ENCODE data around the gene SGCD. TPM values are rescaled to one million over a fixed set of nuclear protein-coding genes. Genes with fewer than 3 reads are reported as not detected.

Gene SGCD
- total RNA-seq, 1 donor from 2014 or later: 6.0 TPM

DNA sequence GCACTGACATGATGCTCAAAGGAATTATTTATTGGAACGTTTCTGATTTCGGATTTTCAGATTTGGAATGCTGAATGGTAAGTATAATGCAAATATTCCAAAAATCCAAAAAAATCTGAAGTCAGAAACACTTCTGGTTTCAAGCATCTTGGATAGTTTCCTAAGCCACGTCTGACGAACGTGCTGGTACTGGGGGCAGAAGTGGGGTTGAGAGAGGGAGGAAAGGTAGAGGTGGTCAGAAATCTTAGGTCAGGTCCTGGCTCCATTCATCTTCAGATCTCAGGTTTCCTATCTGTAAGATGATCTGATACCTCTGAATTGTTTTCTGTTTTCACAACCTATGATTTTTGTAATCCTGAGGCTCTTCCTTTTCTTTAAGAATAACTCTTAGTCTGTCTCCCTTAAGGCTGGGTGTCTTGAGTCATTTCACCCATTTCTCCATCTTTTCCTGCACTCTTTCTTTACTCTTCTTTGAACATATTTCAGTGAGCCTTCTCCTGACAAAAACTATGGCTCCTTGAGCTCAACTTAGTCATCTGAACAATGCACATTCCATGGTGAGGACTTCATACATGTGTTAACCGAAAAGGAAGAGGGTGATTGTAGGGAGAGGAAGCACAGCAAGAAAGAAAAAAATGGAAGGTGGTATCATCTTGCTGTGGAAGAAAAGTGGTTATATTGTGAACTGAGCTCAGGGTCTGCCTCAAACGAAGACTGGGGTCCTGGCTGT, 3.3 kb downstream of the SGCD start:
- no peak overlapping the region for H3K27ac ChIP-seq
- H3K4me3 ChIP-seq: no peak overlapping the region
- DNase-seq (no peak), ATAC-seq (no peak)
- H3K9me3 ChIP-seq: no peaks in the 10 kb centered on the region
- H3K27me3 ChIP-seq (ENCODE audit: low read depth): no peaks in the 10 kb centered on the region
- no peaks in the 10 kb centered on the region for H3K36me3 ChIP-seq
- intact Hi-C loops (cut with DNase I): no loop called here
- peaks cover 4% of the 10 kb centered on the region for H3K4me1 ChIP-seq
- no peak for TF ChIP-seq CTCF (IDR thresholded peaks at IDR 0.05)

DNA sequence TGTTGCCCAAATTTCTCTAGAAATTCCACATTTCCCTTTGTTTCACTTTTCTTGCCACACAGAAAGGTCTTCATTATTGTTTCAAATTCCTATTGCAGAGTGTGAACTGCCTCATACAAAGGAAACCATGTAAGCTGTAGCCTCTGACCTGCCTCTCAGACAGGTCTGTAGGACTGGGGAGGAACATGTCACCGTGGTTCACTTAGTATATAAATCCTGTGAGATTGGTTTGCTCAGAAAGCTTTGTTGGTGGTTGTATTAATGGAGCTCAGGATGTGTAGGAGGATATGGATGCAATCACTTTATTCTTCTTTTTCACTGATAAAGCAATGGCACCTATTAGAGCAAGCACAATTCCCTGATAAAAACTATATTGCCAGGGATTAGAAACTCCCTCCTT, 4.2 kb downstream of the SGCD start:
- Histone ChIP-seq H3K9me3 (no peaks in the 10 kb centered on the region), H3K27me3 (ENCODE audit: low read depth) (no peaks in the 10 kb centered on the region), H3K36me3 (no peaks in the 10 kb centered on the region), H3K27ac (no peak overlapping the region), H3K4me3 (no peak overlapping the region), H3K4me1 (peaks cover 3% of the 10 kb centered on the region)
- DNase-seq: no peak
- no peak for TF ChIP-seq CTCF (IDR thresholded peaks at IDR 0.05)
- ATAC-seq: no peak
- intact Hi-C loops (cut with DNase I): no loop called here

- ATAC-seq: no peak
Measured at GRCh38 chr5:156331845-156332244, 4.9 kb downstream of the SGCD start.

GRCh38 chr5:156332245-156332644, 5.3 kb downstream of the SGCD start:
- Histone ChIP-seq H3K27me3 (ENCODE audit: low read depth) (no peaks in the 10 kb centered on the region), H3K36me3 (no peaks in the 10 kb centered on the region), H3K9me3 (no peaks in the 10 kb centered on the region), H3K27ac (no peak overlapping the region), H3K4me3 (no peak overlapping the region), H3K4me1 (no peaks in the 10 kb centered on the region)
- DNase-seq (no peak), ATAC-seq (no peak)
- no peak for TF ChIP-seq CTCF (IDR thresholded peaks at IDR 0.05)
- intact Hi-C loops (cut with DNase I): no loop called here

More at GRCh38 chr5:156331845-156332244, 4.9 kb downstream of the SGCD start:
- intact Hi-C loops (cut with DNase I): no loop called here
- H3K27me3 ChIP-seq (ENCODE audit: low read depth): no peaks in the 10 kb centered on the region
- H3K9me3 ChIP-seq: no peaks in the 10 kb centered on the region
- DNase-seq: no peak
- no peak overlapping the region for H3K4me3 ChIP-seq
- H3K36me3 ChIP-seq: no peaks in the 10 kb centered on the region
- no peaks in the 10 kb centered on the region for H3K4me1 ChIP-seq
- TF ChIP-seq CTCF (IDR thresholded peaks at IDR 0.05): no peak
- H3K27ac ChIP-seq: no peak overlapping the region

DNA sequence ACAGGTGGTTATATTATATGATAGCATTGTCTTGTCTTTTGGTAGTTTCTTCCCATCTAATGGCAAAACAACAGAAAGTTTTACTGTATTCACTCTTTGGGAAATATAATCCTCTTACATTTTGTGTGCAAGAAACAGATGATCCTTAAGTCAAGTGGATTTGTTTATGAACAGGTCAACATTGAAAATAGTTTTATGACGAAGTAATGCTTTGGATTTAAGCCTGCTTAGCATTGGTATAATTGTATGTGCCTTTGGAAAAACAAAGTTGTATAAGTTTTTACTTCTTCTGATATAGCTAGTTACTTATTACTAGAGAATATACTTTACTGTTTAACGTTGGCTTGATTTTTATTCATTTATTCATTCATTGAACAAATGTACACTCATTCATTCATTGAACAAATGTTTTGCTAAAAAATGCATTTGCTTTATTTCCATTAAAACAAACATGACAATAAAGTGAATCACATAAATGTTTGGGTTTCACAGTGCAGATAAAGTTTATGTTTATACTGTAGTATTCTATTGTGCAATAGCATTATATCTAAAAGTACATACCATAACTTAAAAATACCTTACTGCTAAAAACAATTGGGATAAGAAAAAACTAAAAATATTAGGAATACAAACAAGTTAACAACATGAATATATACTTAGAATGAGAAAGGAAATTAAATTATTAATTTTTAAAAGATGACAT, 12.3 kb downstream of the SGCD start:
- Histone ChIP-seq H3K27me3 (ENCODE audit: low read depth) (no peaks in the 10 kb centered on the region), H3K9me3 (no peaks in the 10 kb centered on the region), H3K4me1 (no peaks in the 10 kb centered on the region), H3K4me3 (no peak overlapping the region), H3K27ac (no peak overlapping the region), H3K36me3 (no peaks in the 10 kb centered on the region)
- TF ChIP-seq CTCF (IDR thresholded peaks at IDR 0.05): no peak
- no peak for ATAC-seq
- no peak for DNase-seq
- intact Hi-C loops (cut with DNase I): no loop called here
